ENCODE measurements around the gene CD52. TPM values are rescaled to one million over a fixed set of nuclear protein-coding genes. Genes with fewer than 3 reads are reported as not detected.

Gene CD52
- total RNA-seq, 1 donor from 2014 or later: 2.4 TPM

GRCh38 chr1:26360807-26361604, 43.2 kb downstream of the CD52 start:
- intact Hi-C loops (cut with micrococcal nuclease): no loop called here
- Histone ChIP-seq H3K4me3 (peak overlapping the region; percentile 48), H3K9me3 (replicated peaks) (no peaks in the 10 kb centered on the region), H3K27me3 (ENCODE audit: low read depth) (peaks cover 100% of the 10 kb centered on the region), H3K4me1 (peaks cover 13% of the 10 kb centered on the region), H3K27ac (replicated peaks) (no peak overlapping the region), H3K36me3 (no peaks in the 10 kb centered on the region)
- DNase-seq: no peak
- no peak for TF ChIP-seq CTCF (IDR thresholded peaks at IDR 0.05; ENCODE audit: borderline replicate concordance)

- H3K36me3 ChIP-seq: no peaks in the 10 kb centered on the region
- no peak overlapping the region for H3K4me3 ChIP-seq
- H3K4me1 ChIP-seq: peaks cover 13% of the 10 kb centered on the region
- H3K27me3 ChIP-seq (ENCODE audit: low read depth): peaks cover 100% of the 10 kb centered on the region
- DNase-seq: no peak
- H3K27ac ChIP-seq (replicated peaks): no peak overlapping the region
- no peaks in the 10 kb centered on the region for H3K9me3 ChIP-seq (replicated peaks)
- intact Hi-C loops (cut with micrococcal nuclease): no loop called here
- TF ChIP-seq CTCF (IDR thresholded peaks at IDR 0.05; ENCODE audit: borderline replicate concordance): no peak
Measured at GRCh38 chr1:26361605-26362122, 43.9 kb downstream of the CD52 start.

- H3K36me3 ChIP-seq: no peaks in the 10 kb centered on the region
- H3K9me3 ChIP-seq (replicated peaks): no peaks in the 10 kb centered on the region
- TF ChIP-seq CTCF (IDR thresholded peaks at IDR 0.05; ENCODE audit: borderline replicate concordance): no peak
- peaks cover 100% of the 10 kb centered on the region for H3K27me3 ChIP-seq (ENCODE audit: low read depth)
- intact Hi-C loops (cut with micrococcal nuclease): no loop called here
- no peak overlapping the region for H3K27ac ChIP-seq (replicated peaks)
- DNase-seq: no peak
- peaks cover 13% of the 10 kb centered on the region for H3K4me1 ChIP-seq
- H3K4me3 ChIP-seq: no peak overlapping the region
Measured at GRCh38 chr1:26362331-26362730, 44.6 kb downstream of the CD52 start.

- Histone ChIP-seq H3K9me3 (replicated peaks) (no peaks in the 10 kb centered on the region), H3K27me3 (ENCODE audit: low read depth) (peaks cover 100% of the 10 kb centered on the region), H3K4me3 (no peak overlapping the region), H3K4me1 (peaks cover 13% of the 10 kb centered on the region), H3K36me3 (no peaks in the 10 kb centered on the region), H3K27ac (replicated peaks) (no peak overlapping the region)
- DNase-seq: peak; percentile 79
- TF ChIP-seq CTCF (IDR thresholded peaks at IDR 0.05; ENCODE audit: borderline replicate concordance): peak; percentile 92
- intact Hi-C loops (cut with micrococcal nuclease): no loop called here
Measured at GRCh38 chr1:26363549-26364448, 46.0 kb downstream of the CD52 start.

GRCh38 chr1:26364956-26365355, 47.2 kb downstream of the CD52 start:
- H3K4me3 ChIP-seq: no peak overlapping the region
- no peak for DNase-seq
- H3K4me1 ChIP-seq: peaks cover 11% of the 10 kb centered on the region
- TF ChIP-seq CTCF (IDR thresholded peaks at IDR 0.05; ENCODE audit: borderline replicate concordance): no peak
- no peaks in the 10 kb centered on the region for H3K9me3 ChIP-seq (replicated peaks)
- no peak overlapping the region for H3K27ac ChIP-seq (replicated peaks)
- peaks cover 100% of the 10 kb centered on the region for H3K27me3 ChIP-seq (ENCODE audit: low read depth)
- no peaks in the 10 kb centered on the region for H3K36me3 ChIP-seq
- intact Hi-C loops (cut with micrococcal nuclease): no loop called here
